HepG2 (cell line): ENCODE data around the gene OR5B2. TPM values are rescaled to one million over a fixed set of nuclear protein-coding genes. Genes with fewer than 3 reads are reported as not detected.
A peak's percentile ranks its signal among the peaks of the same experiment; 100 is the strongest.

Experiments
- ATM ChIP-seq: fragments of 450-650 bp; IDR thresholded peaks from 2 replicates; pipeline ENCODE4 v1.7.1; 2017; ENCODE audit warnings: mild to moderate bottlenecking, borderline replicate concordance
- FUBP1 ChIP-seq: sonication (generic); formaldehyde crosslinking; IDR thresholded peaks from 2 replicates; pipeline ENCODE4 v1.5.1; 2020; ENCODE audit warnings: missing genetic modification reagents, mild to moderate bottlenecking, borderline replicate concordance
- GFI1 ChIP-seq: sonication (generic); formaldehyde crosslinking; IDR thresholded peaks from 2 replicates; pipeline ENCODE4 v1.5.0; 2020; ENCODE audit warnings: missing genetic modification reagents, mild to moderate bottlenecking, borderline replicate concordance
- NFE2L2 ChIP-seq: fragments of 150-350 bp; IDR thresholded peaks from 2 replicates; pipeline ENCODE4 v1.6.1; 2014; ENCODE audit warnings: low read length
- ONECUT2 ChIP-seq: sonication (generic); formaldehyde crosslinking; IDR thresholded peaks from 2 replicates; pipeline ENCODE4 v1.4.0; 2020; ENCODE audit warnings: missing genetic modification reagents
- PAX8 ChIP-seq: sonication (generic); formaldehyde crosslinking; IDR thresholded peaks from 2 replicates; pipeline ENCODE4 v1.8.0; 2022; ENCODE audit warnings: mild to moderate bottlenecking, missing genetic modification reagents, borderline replicate concordance
- RCOR2 ChIP-seq: IDR thresholded peaks from 2 replicates; pipeline ENCODE4 v1.6.1; 2016; ENCODE audit warnings: missing biosample characterization, missing genetic modification reagents
- RNF2 ChIP-seq: fragments of 450-650 bp; conservative IDR thresholded peaks from 2 replicates; pipeline ENCODE4 v1.6.1; 2016; ENCODE audit warnings: low read depth
- RXRA ChIP-seq: sonication (generic); formaldehyde crosslinking; IDR thresholded peaks from 2 replicates; pipeline ENCODE4 v1.5.1; 2020; ENCODE audit warnings: missing genetic modification reagents
- THAP9 ChIP-seq: sonication (generic); formaldehyde crosslinking; IDR thresholded peaks from 2 replicates; pipeline ENCODE4; 2020; ENCODE audit warnings: missing genetic modification reagents, mild to moderate bottlenecking, borderline replicate concordance
- ZBTB10 ChIP-seq: sonication (generic); formaldehyde crosslinking; IDR thresholded peaks from 2 replicates; pipeline ENCODE4 v1.4.0; 2020; ENCODE audit warnings: missing genetic modification reagents, borderline replicate concordance
- ZBTB20 ChIP-seq: sonication (generic); formaldehyde crosslinking; IDR thresholded peaks from 2 replicates; pipeline ENCODE4 v1.8.1; 2023; ENCODE audit warnings: missing genetic modification reagents, low read depth, mild to moderate bottlenecking, borderline replicate concordance
- ZBTB34 ChIP-seq: sonication (generic); formaldehyde crosslinking; IDR thresholded peaks from 2 replicates; pipeline ENCODE4 v1.8.0; 2022; ENCODE audit warnings: mild to moderate bottlenecking, missing genetic modification reagents
- ZNF275 ChIP-seq: sonication (generic); formaldehyde crosslinking; IDR thresholded peaks from 2 replicates; pipeline ENCODE4 v1.8.0; 2022; ENCODE audit warnings: missing genetic modification reagents, mild to moderate bottlenecking, inconsistent platforms, borderline replicate concordance
- polyA plus RNA-seq, 8 experiments: library from polyadenylated mRNA; depleted of rRNA in 3 of 8; stranded (reverse) in 7 of 8; unstranded in 1 of 8; fragments of >200 nt; fragmentation: Illumina TruSeq in 4 of 8; extraction: Trizol in 4 of 8; gene quantifications; 2 replicates each; pipeline versions ENCODE4 v1.2.1 to v1.2.3, GENCODE V29; 2011 to 2016; ENCODE audit warnings: low read depth in 4 of 8, missing spikeins in 1 of 8, mixed read lengths in 1 of 8; ENCODE audit not compliant: insufficient read depth in 1 of 8
- total RNA-seq, 5 experiments: library from RNA; depleted of rRNA; stranded (reverse); fragments of >200 nt; fragmentation: Illumina TruSeq; extraction: Trizol; gene quantifications; 2 replicates each; pipeline ENCODE4 v1.2.3, GENCODE V29; 2016; ENCODE audit warnings: low read depth in 1 of 5

OR5B2 gene
- total and polyA plus RNA-seq, 2 of the 13 experiments (the other 11 are each of a cell fraction or from before 2014, with no cell fraction given): not detected

GRCh38 chr11:58429273-58429672 lies 1.4 kb upstream of the OR5B2 start (continued):
- TF ChIP-seq ATM (no peak), FUBP1 (no peak), PAX8 (CRISPR knock-in tag) (no peak), ZNF275 (CRISPR knock-in tag) (no peak), RNF2 (no peak), NFE2L2 (peak; percentile 25; the same call in 1 of the 2 replicates), ZBTB34 (CRISPR knock-in tag) (no peak), ZBTB20 (no peak), GFI1 (no peak), ONECUT2 (CRISPR knock-in tag) (no peak), RCOR2 (CRISPR knock-in tag) (no peak), RXRA (no peak), THAP9 (no peak), ZBTB10 (no peak)
